Measurements from ENCODE around the gene FAF2.

FAF2 gene

GRCh38 chr5:176420972-176421544, 27.1 kb upstream of the FAF2 start:
- Histone ChIP-seq H3K4me1 (ENCODE audit: control insufficient read depth, low read depth, low read length) (no peaks in the 10 kb centered on the region), H3K4me3 (ENCODE audit: low read length) (no peak overlapping the region), H3K9me3 (ENCODE audit: control insufficient read depth, low read depth, low read length) (peaks cover 5% of the 10 kb centered on the region), H3K36me3 (ENCODE audit: control insufficient read depth, low read depth, low read length) (no peaks in the 10 kb centered on the region), H3K27me3 (ENCODE audit: control insufficient read depth, insufficient read depth, low read length) (peaks cover 18% of the 10 kb centered on the region), H3K9ac (ENCODE audit: low read length) (no peak overlapping the region), H3K27ac (ENCODE audit: low read length) (no peak overlapping the region)

- Histone ChIP-seq H3K27ac (ENCODE audit: low read length) (no peak overlapping the region), H3K4me3 (ENCODE audit: low read length) (no peak overlapping the region), H3K9ac (ENCODE audit: low read length) (no peak overlapping the region), H3K36me3 (ENCODE audit: control insufficient read depth, low read depth, low read length) (no peaks in the 10 kb centered on the region), H3K9me3 (ENCODE audit: control insufficient read depth, low read depth, low read length) (peaks cover 5% of the 10 kb centered on the region), H3K27me3 (ENCODE audit: control insufficient read depth, insufficient read depth, low read length) (no peaks in the 10 kb centered on the region), H3K4me1 (ENCODE audit: control insufficient read depth, low read depth, low read length) (no peaks in the 10 kb centered on the region)
Observed at GRCh38 chr5:176424181-176424580, 24.0 kb upstream of the FAF2 start.

GRCh38 chr5:176425138-176425537, 23.0 kb upstream of the FAF2 start:
- Histone ChIP-seq H3K27ac (ENCODE audit: low read length) (no peak overlapping the region), H3K27me3 (ENCODE audit: control insufficient read depth, insufficient read depth, low read length) (no peaks in the 10 kb centered on the region), H3K9me3 (ENCODE audit: control insufficient read depth, low read depth, low read length) (peaks cover 5% of the 10 kb centered on the region), H3K36me3 (ENCODE audit: control insufficient read depth, low read depth, low read length) (no peaks in the 10 kb centered on the region), H3K9ac (ENCODE audit: low read length) (no peak overlapping the region), H3K4me1 (ENCODE audit: control insufficient read depth, low read depth, low read length) (no peaks in the 10 kb centered on the region), H3K4me3 (ENCODE audit: low read length) (no peak overlapping the region)

GRCh38 chr5:176425791-176426190, 22.4 kb upstream of the FAF2 start:
- Histone ChIP-seq H3K4me3 (ENCODE audit: low read length) (no peak overlapping the region), H3K9ac (ENCODE audit: low read length) (no peak overlapping the region), H3K27ac (ENCODE audit: low read length) (no peak overlapping the region), H3K27me3 (ENCODE audit: control insufficient read depth, insufficient read depth, low read length) (no peaks in the 10 kb centered on the region), H3K4me1 (ENCODE audit: control insufficient read depth, low read depth, low read length) (no peaks in the 10 kb centered on the region), H3K9me3 (ENCODE audit: control insufficient read depth, low read depth, low read length) (peaks cover 5% of the 10 kb centered on the region), H3K36me3 (ENCODE audit: control insufficient read depth, low read depth, low read length) (no peaks in the 10 kb centered on the region)

- H3K27ac ChIP-seq (ENCODE audit: low read length), result no peak overlapping the region
- no peaks in the 10 kb centered on the region for H3K27me3 ChIP-seq (ENCODE audit: control insufficient read depth, insufficient read depth, low read length)
- H3K4me1 ChIP-seq (ENCODE audit: control insufficient read depth, low read depth, low read length), result no peaks in the 10 kb centered on the region
- no peak overlapping the region for H3K4me3 ChIP-seq (ENCODE audit: low read length)
- no peak overlapping the region for H3K9ac ChIP-seq (ENCODE audit: low read length)
- H3K36me3 ChIP-seq (ENCODE audit: control insufficient read depth, low read depth, low read length), result no peaks in the 10 kb centered on the region
- H3K9me3 ChIP-seq (ENCODE audit: control insufficient read depth, low read depth, low read length), result no peaks in the 10 kb centered on the region
Observed at GRCh38 chr5:176426876-176427275, 21.3 kb upstream of the FAF2 start.

- no peak overlapping the region for H3K4me3 ChIP-seq (ENCODE audit: low read length)
- no peaks in the 10 kb centered on the region for H3K4me1 ChIP-seq (ENCODE audit: control insufficient read depth, low read depth, low read length)
- no peaks in the 10 kb centered on the region for H3K36me3 ChIP-seq (ENCODE audit: control insufficient read depth, low read depth, low read length)
- H3K9me3 ChIP-seq (ENCODE audit: control insufficient read depth, low read depth, low read length), result no peaks in the 10 kb centered on the region
- H3K27ac ChIP-seq (ENCODE audit: low read length), result no peak overlapping the region
- H3K9ac ChIP-seq (ENCODE audit: low read length), result no peak overlapping the region
- H3K27me3 ChIP-seq (ENCODE audit: control insufficient read depth, insufficient read depth, low read length), result no peaks in the 10 kb centered on the region
Observed at GRCh38 chr5:176427971-176428370, 20.2 kb upstream of the FAF2 start.

- Histone ChIP-seq H3K27me3 (ENCODE audit: control insufficient read depth, insufficient read depth, low read length) (no peaks in the 10 kb centered on the region), H3K9me3 (ENCODE audit: control insufficient read depth, low read depth, low read length) (no peaks in the 10 kb centered on the region), H3K27ac (ENCODE audit: low read length) (no peak overlapping the region), H3K4me1 (ENCODE audit: control insufficient read depth, low read depth, low read length) (no peaks in the 10 kb centered on the region), H3K9ac (ENCODE audit: low read length) (no peak overlapping the region), H3K4me3 (ENCODE audit: low read length) (no peak overlapping the region), H3K36me3 (ENCODE audit: control insufficient read depth, low read depth, low read length) (no peaks in the 10 kb centered on the region)
Observed at GRCh38 chr5:176429972-176430371, 18.2 kb upstream of the FAF2 start.

- H3K9me3 ChIP-seq (ENCODE audit: control insufficient read depth, low read depth, low read length), result no peaks in the 10 kb centered on the region
- H3K36me3 ChIP-seq (ENCODE audit: control insufficient read depth, low read depth, low read length), result no peaks in the 10 kb centered on the region
- no peaks in the 10 kb centered on the region for H3K27me3 ChIP-seq (ENCODE audit: control insufficient read depth, insufficient read depth, low read length)
- no peak overlapping the region for H3K4me3 ChIP-seq (ENCODE audit: low read length)
- no peak overlapping the region for H3K9ac ChIP-seq (ENCODE audit: low read length)
- no peak overlapping the region for H3K27ac ChIP-seq (ENCODE audit: low read length)
- H3K4me1 ChIP-seq (ENCODE audit: control insufficient read depth, low read depth, low read length), result no peaks in the 10 kb centered on the region
Observed at GRCh38 chr5:176432707-176433106, 15.5 kb upstream of the FAF2 start.

- no peak overlapping the region for H3K27ac ChIP-seq (ENCODE audit: low read length)
- no peaks in the 10 kb centered on the region for H3K9me3 ChIP-seq (ENCODE audit: control insufficient read depth, low read depth, low read length)
- H3K9ac ChIP-seq (ENCODE audit: low read length), result no peak overlapping the region
- H3K36me3 ChIP-seq (ENCODE audit: control insufficient read depth, low read depth, low read length), result no peaks in the 10 kb centered on the region
- no peak overlapping the region for H3K4me3 ChIP-seq (ENCODE audit: low read length)
- H3K27me3 ChIP-seq (ENCODE audit: control insufficient read depth, insufficient read depth, low read length), result no peaks in the 10 kb centered on the region
- peaks cover 5% of the 10 kb centered on the region for H3K4me1 ChIP-seq (ENCODE audit: control insufficient read depth, low read depth, low read length)
Observed at GRCh38 chr5:176436656-176437055, 11.5 kb upstream of the FAF2 start.

GRCh38 chr5:176438959-176439757, 9.0 kb upstream of the FAF2 start:
- Histone ChIP-seq H3K9me3 (ENCODE audit: control insufficient read depth, low read depth, low read length) (no peaks in the 10 kb centered on the region), H3K4me1 (ENCODE audit: control insufficient read depth, low read depth, low read length) (peaks cover 8% of the 10 kb centered on the region), H3K9ac (ENCODE audit: low read length) (no peak overlapping the region), H3K27ac (ENCODE audit: low read length) (no peak overlapping the region), H3K36me3 (ENCODE audit: control insufficient read depth, low read depth, low read length) (no peaks in the 10 kb centered on the region), H3K4me3 (ENCODE audit: low read length) (no peak overlapping the region), H3K27me3 (ENCODE audit: control insufficient read depth, insufficient read depth, low read length) (no peaks in the 10 kb centered on the region)

GRCh38 chr5:176440927-176441706, 7.1 kb upstream of the FAF2 start:
- Histone ChIP-seq H3K9me3 (ENCODE audit: control insufficient read depth, low read depth, low read length) (no peaks in the 10 kb centered on the region), H3K4me3 (ENCODE audit: low read length) (no peak overlapping the region), H3K9ac (ENCODE audit: low read length) (no peak overlapping the region), H3K27me3 (ENCODE audit: control insufficient read depth, insufficient read depth, low read length) (no peaks in the 10 kb centered on the region), H3K4me1 (ENCODE audit: control insufficient read depth, low read depth, low read length) (peaks cover 8% of the 10 kb centered on the region), H3K27ac (ENCODE audit: low read length) (no peak overlapping the region), H3K36me3 (ENCODE audit: control insufficient read depth, low read depth, low read length) (no peaks in the 10 kb centered on the region)

Data from iPS-18a (cell line).